GM20000 (cell line): ENCODE measurements around the gene USP12.

Experiments
- DNase-seq: peaks from one replicate; pipeline ENCODE4 v3.0.0; 2012; ENCODE audit warnings: low spot score
- TF ChIP-seq, protein P1 (sequence below): IDR thresholded peaks from 2 replicates; pipeline ENCODE4 v1.5.1; 2012; ENCODE audit warnings: mild to moderate bottlenecking, control low read depth; ENCODE audit errors: extremely low read depth, missing control alignments

The USP12 gene

DNA sequence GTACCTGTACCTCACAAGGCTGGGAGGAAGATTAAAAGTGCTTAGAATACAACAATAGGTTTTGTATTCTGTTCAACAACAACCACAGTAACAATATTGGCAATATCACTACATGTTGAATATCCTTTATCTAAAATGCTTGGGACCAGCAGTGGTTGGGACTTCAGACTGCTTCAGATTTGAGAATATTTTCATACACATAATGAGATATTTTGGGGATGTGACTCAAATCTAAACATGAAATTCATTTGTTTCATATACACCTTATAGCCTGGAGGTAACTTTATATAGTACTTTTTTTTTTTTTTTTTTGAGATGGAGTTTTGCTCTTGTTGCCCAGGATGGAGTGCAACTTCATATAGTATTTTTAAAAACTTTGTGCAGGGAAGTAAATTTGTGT lies 73.9 kb downstream of the USP12 start:
- TF ChIP-seq, protein P1, sequence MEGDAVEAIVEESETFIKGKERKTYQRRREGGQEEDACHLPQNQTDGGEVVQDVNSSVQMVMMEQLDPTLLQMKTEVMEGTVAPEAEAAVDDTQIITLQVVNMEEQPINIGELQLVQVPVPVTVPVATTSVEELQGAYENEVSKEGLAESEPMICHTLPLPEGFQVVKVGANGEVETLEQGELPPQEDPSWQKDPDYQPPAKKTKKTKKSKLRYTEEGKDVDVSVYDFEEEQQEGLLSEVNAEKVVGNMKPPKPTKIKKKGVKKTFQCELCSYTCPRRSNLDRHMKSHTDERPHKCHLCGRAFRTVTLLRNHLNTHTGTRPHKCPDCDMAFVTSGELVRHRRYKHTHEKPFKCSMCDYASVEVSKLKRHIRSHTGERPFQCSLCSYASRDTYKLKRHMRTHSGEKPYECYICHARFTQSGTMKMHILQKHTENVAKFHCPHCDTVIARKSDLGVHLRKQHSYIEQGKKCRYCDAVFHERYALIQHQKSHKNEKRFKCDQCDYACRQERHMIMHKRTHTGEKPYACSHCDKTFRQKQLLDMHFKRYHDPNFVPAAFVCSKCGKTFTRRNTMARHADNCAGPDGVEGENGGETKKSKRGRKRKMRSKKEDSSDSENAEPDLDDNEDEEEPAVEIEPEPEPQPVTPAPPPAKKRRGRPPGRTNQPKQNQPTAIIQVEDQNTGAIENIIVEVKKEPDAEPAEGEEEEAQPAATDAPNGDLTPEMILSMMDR: no peak
- DNase-seq: no peak

DNA sequence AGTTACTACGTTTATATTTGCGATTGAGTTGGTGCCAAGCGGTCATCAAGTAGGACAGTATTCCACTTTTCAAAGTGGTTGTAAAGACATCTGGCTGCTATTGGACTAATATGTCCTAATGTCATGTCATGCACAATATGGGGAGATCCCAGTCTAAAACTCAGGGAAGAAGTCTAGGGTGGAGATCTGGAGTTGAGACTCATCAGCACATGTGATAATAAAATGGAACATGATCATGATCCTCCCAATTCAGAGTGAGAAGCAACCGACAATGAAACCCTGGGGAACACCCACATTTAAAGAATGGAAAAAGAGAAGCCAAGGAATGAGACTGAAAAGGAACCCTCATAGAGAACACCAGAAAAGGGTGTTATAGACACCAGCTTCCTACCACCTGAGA lies 80.2 kb downstream of the USP12 start:
- TF ChIP-seq, protein P1: no peak
- DNase-seq: no peak

DNA sequence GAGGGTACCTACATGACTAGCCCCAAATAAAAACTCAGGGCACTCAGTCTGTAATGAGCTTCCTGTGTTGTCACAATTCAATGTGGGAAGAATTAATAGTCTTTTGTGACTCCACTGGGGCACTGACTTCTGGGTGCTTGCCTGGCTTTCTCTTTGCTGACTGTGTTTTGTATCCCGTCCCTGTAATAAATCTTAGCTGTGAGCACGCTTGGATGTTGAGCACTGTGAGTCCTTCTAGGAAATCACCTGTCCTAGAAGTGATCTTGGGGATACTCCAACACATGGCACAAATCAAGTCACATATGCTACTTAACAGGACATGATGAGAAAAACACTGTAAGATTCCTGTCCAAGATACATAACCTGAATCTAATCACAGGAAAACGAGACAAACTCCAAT lies 83.0 kb downstream of the USP12 start:
- TF ChIP-seq, protein P1: no peak
- no peak for DNase-seq

DNA sequence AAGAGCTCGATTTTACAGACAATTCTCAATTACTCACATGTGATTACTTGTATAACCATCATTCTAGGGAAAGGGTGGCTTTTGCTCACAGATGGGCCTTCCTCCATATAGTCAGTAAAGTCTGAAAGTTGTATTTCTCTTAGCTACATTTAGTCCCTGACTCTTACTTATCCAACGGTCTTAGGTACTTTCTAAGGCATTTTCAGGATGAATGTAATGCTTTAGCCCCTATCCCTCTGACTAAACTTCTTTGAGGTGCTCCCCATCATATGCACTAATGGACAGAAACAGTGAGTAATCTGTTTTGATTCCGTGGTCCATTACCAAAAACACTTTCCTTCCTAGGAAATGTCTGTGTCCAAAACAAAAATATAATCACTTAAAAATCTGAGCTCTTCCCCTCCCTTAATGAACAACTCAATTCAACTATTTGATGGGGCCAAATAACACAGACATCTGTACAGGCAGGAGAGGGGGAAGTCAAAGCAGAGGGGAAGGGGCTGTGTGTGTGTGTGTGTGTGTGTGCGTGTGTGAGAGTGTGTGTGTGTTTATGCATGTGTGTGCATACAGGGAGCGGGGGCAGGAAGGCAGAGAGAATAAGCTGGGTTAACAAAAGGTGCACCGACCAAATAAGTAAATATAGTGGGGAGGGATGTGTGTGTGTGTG lies 84.9 kb downstream of the USP12 start:
- no peak for DNase-seq
- TF ChIP-seq, protein P1: no peak

DNA sequence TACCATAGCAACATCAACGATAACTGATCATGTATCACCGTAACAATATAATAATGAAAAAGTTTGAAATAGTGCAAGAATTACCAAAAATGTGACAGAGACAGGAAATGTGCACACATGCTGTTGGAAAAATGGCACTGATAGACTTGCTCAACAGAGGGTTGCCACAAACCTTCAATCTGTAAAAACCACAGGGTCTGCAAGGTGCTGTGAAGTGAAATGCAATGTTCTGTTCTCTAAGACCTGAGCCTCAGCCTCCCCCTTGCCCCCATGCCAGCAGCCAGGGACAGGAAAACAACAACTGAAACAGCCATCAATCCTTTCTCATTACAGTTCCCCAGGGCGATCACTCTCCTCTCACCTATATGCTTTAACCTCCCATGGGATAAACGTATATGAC lies 88.4 kb downstream of the USP12 start:
- DNase-seq: no peak
- TF ChIP-seq, protein P1: no peak

DNA sequence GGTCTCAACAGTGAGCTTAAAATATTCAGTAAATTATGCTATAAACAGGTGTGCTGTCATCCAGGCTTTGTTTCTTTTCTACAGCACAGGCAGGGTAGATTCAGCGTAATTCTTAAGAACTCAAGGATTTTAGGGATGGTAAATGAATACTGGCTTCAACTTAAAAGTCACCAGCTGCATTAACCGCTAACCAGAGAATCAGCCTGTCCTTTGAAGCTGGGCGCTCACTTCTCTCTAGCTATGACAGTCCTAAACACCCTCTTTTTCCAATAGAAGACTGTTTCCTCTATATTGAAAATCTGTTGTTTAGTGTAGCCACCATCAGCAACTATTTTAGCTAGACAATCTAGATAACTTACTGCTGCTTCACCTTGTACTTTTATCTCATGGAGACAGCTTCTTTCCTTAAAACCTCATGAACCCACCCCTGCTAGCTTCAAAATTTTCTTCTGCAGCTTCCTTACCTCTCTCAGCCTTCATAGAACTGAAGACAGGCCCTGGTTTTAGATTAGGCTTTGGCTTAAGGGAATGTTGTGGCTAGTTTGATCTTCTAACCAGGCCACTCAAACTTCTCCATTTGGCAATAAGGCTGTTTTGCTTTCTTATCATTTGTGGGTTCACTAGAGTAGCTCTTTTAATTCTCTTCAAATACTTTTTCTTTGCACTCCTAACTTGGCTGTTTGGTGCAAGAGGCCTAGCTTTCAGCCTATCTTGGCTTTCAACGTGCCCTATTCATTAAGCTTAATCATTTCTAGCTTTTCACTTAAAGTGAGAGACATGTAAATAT lies 89.5 kb downstream of the USP12 start:
- no peak for DNase-seq
- TF ChIP-seq, protein P1: no peak
